Peyer's patch (tissue), 4 donors: ENCODE measurements around the gene PLPP6. TPM values are rescaled to one million over a fixed set of nuclear protein-coding genes. Genes with fewer than 3 reads are reported as not detected.

Source experiments
- DNase-seq, 3 donors: peaks; one replicate each; pipeline ENCODE4 v3.0.0-alpha.2; 2017 to 2019
- H3K27ac ChIP-seq, 4 donors: fragments of 200-600 bp; sonication (generic); one replicate each; pipeline ENCODE4 v1.5.1; 2016 to 2019
- H3K27me3 ChIP-seq, 2 donors: fragments of 200-600 bp; sonication (generic); one replicate each; pipeline ENCODE4 v1.5.1; 2019
- H3K36me3 ChIP-seq, 3 donors: fragments of 200-600 bp; sonication (generic); one replicate each; pipeline ENCODE4 v1.5.1; 2016 to 2019
- H3K4me1 ChIP-seq, 4 donors: fragments of 200-600 bp; sonication (generic); one replicate each; pipeline ENCODE4 v1.5.1; 2016 to 2019
- H3K4me3 ChIP-seq, 4 donors: fragments of 200-600 bp; sonication (generic); 1 replicate in 3 of 4; 2 replicates in 1 of 4; pipeline ENCODE4 v1.5.1; 2016 to 2019; ENCODE audit warnings: mild to moderate bottlenecking in 1 of 4
- H3K9me3 ChIP-seq, 4 donors: fragments of 200-600 bp; sonication (generic); one replicate each; pipeline ENCODE4 v1.5.1; 2016 to 2019; ENCODE audit warnings: mild to moderate bottlenecking in 1 of 4
- CTCF ChIP-seq, 6 experiments: fragments of 450-650 bp in 4 of 6; fragments of 200-600 bp in 2 of 6; sonication (generic) in 1 of 6; IDR thresholded peaks; one replicate each; pipeline ENCODE4 v1.5.1; 2017 to 2019; ENCODE audit warnings: antibody characterized with exemption in 6 of 6, mild to moderate bottlenecking in 3 of 6, moderate library complexity in 1 of 6
- POLR2A ChIP-seq, 2 donors: fragments of 450-650 bp; IDR thresholded peaks; one replicate each; pipeline ENCODE4 v1.5.1; 2017; ENCODE audit warnings: antibody characterized with exemption in 2 of 2, mild to moderate bottlenecking in 2 of 2, moderate library complexity in 2 of 2
- total RNA-seq, 4 donors: library from RNA; depleted of rRNA; stranded (reverse); fragments of >200 nt; gene quantifications; one replicate each; pipeline ENCODE4 v1.1.0, GENCODE V29; 2016

Gene PLPP6
- total RNA-seq, 4 donors from 2014 or later: 7.4 to 27.0 (median 19.7) TPM

DNA sequence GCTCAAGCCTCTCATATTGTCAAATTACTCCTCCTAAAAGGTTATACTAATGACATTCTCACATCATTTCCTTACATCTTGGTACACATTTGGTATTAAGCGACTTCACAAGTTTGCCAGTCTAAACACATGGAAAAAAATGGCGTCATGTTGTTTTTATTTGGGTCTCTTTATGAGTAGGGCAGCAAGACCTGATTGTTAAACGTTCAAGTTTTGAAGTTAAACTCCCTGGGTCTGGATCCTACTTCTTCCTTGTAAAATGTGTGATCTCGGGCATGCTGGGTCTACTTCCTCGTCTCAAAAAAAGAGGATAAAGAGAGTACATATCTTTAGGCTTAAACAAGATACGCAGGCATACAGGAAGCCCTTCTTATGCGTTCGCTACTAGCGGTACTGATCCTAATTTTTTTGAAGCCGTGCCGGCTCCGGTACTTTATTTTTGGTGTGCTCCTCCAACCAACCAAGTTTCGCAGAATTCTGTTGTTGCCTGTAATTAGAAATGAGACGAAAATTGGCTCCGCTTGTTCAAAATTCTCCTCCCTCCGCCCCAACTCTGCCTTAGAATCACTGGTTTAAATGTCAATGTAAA lies 16.7 kb downstream of the PLPP6 start:
- no peaks in the 10 kb centered on the region for H3K36me3 ChIP-seq
- no peak for TF ChIP-seq POLR2A (IDR thresholded peaks at IDR 0.05)
- TF ChIP-seq CTCF (IDR thresholded peaks at IDR 0.05): no peak
- no peak for DNase-seq

GRCh38 chr9:4679268-4680172 lies 17.4 kb downstream of the PLPP6 start, which contains the start of gene CDC37L1:
CDC37L1 (plus strand) TSS chr9:4679569; CDS start chr9:4679768, 199 bp downstream.
- TF ChIP-seq CTCF (IDR thresholded peaks at IDR 0.05) (peak; percentile 55 to 92 (median 80)), POLR2A (IDR thresholded peaks at IDR 0.05) (peak; percentile 97)
- H3K27ac ChIP-seq: peak within 1 kb of the TSS; percentile 91 to 98 (median 97)
- no peaks in the 10 kb centered on the region for H3K36me3 ChIP-seq
- peaks cover 0 to 11% (median 0%) of the 10 kb centered on the region in 4 donors for H3K4me1 ChIP-seq
- no peaks in the 10 kb centered on the region for H3K9me3 ChIP-seq
- H3K4me3 ChIP-seq: peak within 1 kb of the TSS; percentile 57 to 89 (median 79)
- no peaks in the 10 kb centered on the region for H3K27me3 ChIP-seq
- DNase-seq: peak; percentile 99 to 100 (median 99)

More for the DNA sequence above, 16.7 kb downstream of the PLPP6 start:
- Histone ChIP-seq H3K9me3 (no peaks in the 10 kb centered on the region), H3K4me3 (peak overlapping the region; percentile 57 to 89 (median 79)), H3K27ac (peak overlapping the region; percentile 91 to 98 (median 97)), H3K27me3 (no peaks in the 10 kb centered on the region), H3K4me1 (peaks cover 0 to 11% (median 0%) of the 10 kb centered on the region in 4 donors)

DNA sequence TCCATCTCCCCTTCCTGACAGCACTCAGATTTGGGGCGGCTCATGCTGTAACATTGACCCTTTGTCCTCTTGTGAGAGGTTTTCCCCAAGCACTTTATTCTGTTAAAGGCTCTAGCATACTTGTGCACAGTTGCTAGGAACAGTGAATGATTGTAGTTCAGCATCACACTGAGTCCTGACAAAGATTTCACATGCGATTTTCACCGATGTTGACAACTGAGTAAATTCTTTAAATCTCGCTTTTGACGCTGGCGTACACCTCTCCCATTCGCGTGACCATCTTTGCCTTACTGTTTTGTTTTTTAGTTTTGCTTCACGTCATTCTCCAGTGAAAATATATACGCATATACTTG lies 18.1 kb downstream of the PLPP6 start:
- DNase-seq: no peak
- Histone ChIP-seq H3K9me3 (no peaks in the 10 kb centered on the region), H3K27me3 (no peaks in the 10 kb centered on the region), H3K27ac (peak overlapping the region; percentile 91 to 98 (median 97)), H3K36me3 (peaks cover 0 to 2% (median 0%) of the 10 kb centered on the region in 3 donors), H3K4me1 (peaks cover 0 to 11% (median 0%) of the 10 kb centered on the region in 4 donors), H3K4me3 (peak overlapping the region; percentile 57 to 89 (median 79))
- TF ChIP-seq POLR2A (IDR thresholded peaks at IDR 0.05): no peak
- no peak for TF ChIP-seq CTCF (IDR thresholded peaks at IDR 0.05)

DNA sequence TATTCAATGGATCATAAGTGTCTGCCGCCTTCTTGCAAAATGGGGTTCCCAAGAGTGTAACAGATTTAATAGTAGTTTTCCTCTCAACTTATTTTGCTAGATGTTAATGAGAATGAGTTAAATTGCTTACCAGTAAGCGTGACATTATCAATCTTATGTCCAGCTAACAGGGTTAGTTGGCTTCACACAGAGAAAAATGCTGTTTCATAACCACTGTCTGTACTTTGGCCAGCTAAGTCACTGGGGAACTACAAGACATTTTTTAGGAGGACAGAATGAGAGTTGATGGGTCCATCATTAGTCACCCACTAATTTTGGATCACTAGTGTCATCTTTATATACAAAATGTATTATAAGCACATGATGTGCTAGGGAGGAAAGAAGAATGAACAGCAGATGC lies 18.7 kb downstream of the PLPP6 start:
- Histone ChIP-seq H3K4me1 (peaks cover 0 to 11% (median 0%) of the 10 kb centered on the region in 4 donors), H3K27ac (peak overlapping the region in 2 of 4 donors; percentile 96 to 98), H3K9me3 (no peaks in the 10 kb centered on the region), H3K4me3 (peak overlapping the region; percentile 57 to 89 (median 79)), H3K27me3 (no peaks in the 10 kb centered on the region), H3K36me3 (peaks cover 0 to 8% (median 0%) of the 10 kb centered on the region in 3 donors)
- TF ChIP-seq POLR2A (IDR thresholded peaks at IDR 0.05): no peak
- no peak for TF ChIP-seq CTCF (IDR thresholded peaks at IDR 0.05)
- DNase-seq: no peak

GRCh38 chr9:4684820-4685219 lies 22.7 kb downstream of the PLPP6 start:
- Histone ChIP-seq H3K4me3 (no peak overlapping the region), H3K27me3 (no peaks in the 10 kb centered on the region), H3K27ac (no peak overlapping the region), H3K4me1 (peaks cover 0 to 11% (median 0%) of the 10 kb centered on the region in 4 donors), H3K36me3 (peaks cover 0 to 26% (median 0%) of the 10 kb centered on the region in 3 donors), H3K9me3 (no peaks in the 10 kb centered on the region)
- TF ChIP-seq CTCF (IDR thresholded peaks at IDR 0.05): no peak
- no peak for TF ChIP-seq POLR2A (IDR thresholded peaks at IDR 0.05)
- DNase-seq: no peak
